Activated CD8-positive, alpha-beta memory T cell treated with anti-CD3 and anti-CD28 coated beads for 1 hour (primary cell): ENCODE measurements around the gene C1QTNF3.

Experiments
- DNase-seq, 2 donors: peaks; one replicate each; pipeline ENCODE4 v3.0.0-alpha.2; 2020; ENCODE audit warnings: low read depth in 1 of 2; ENCODE audit errors: extremely low read depth in 1 of 2

Gene C1QTNF3

DNA sequence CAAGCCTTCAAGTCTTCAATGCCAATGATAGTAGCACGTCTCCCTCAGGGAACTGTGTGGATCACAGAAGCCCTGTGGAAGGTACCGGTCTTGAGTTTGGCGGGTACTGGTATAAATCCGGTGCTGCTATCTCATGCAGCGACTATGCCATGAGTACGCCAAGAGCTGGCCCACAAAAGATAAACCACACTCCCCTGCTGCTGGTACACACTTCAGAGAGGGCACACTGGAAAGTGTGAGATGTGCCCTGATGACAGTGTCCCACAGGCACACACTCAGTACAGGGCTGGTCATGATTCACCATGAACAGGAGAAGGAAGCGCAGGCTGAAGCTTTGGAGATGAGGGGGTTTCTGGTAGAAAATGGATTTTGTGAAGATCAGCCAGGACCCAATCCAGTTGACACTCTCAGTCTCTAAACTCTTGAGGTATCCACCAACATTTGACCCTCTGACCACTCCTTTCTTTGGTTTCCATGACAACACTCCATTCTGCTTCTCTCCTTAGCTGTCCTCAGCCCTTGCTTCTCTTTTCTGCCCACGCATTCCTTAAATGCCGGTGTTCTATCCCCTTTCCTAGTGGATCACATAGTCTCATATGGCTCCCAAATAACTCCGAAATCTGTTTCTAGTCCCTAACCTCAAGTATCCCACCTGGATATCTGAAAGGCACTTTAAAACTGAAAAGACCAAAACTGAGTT is 40.2 kb downstream of the C1QTNF3 start:
- no peak for DNase-seq

DNA sequence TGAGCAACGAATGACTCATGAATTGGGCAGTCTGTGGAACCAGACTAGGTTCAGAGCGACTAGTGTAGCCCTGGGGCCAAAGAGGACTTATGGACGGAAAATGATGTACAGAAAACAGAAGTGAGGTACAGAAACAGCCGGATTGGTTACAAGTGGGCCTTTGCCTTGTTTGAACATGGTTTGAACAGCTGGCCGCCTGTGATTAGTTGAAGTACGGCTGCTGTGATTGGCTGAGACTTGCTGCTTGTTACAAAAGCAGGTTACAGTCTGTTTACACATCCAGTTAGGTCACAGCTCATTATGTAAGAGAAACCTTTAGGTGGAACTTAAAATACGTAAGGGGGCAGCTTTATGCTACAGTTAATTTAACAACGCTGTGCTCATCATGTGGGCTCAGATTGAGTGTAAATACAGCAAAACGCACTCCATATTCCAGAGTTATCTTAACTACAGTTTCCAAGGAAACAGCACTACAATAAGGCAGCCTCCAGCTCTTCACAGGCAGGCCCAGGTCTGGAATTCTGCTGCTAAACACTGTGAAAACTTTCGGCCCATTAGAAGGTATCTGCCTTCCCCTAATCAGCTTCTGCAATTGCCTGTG is 41.7 kb downstream of the C1QTNF3 start:
- no peak for DNase-seq

DNA sequence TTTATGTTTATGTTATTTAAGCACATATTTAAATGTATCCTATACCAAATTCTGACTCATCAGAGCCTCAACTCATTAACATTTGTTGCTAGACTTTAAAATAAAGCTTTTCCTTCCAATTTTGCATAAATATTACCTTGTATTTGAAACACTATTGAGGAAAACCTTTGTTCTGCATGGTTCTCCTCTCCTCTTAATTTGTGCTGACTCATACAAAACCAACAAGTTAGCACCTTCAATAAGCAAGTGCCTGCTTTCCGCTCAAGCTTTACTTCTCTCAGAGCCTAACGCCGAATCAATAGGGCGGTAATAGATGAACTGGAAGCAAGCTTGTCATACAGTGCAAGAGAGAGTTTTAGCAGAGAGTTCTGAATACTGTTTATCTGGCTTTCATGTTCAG is 43.0 kb downstream of the C1QTNF3 start:
- no peak for DNase-seq

DNA sequence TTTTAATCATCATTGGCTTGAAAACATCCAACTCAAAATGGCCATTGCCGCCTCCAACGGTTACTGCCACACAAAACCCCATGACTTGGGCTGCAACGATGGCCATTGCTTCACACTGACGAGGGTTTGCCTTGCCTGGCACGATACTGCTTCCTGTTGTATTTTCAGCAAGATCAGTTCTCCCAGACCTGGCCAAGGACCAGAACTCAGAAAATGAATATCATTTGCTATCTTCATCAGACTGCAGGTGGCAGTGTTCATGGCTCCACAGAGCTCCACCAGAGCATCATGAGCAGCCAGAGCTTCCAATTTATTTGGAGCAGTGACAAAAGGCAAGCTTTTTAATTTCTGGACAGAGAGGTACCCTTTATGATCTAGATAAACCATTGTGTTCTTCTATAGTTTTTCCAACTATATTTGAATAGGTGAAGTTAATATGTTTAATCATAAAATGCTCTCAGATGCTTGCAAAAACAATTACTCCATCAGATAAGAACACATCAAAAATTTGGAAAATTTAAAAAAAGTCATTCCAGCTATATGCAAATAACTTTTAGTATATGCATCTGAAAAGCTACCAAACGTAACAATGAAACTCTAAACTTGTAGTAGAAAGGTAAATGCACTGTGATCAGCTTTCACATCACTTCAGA is 45.6 kb downstream of the C1QTNF3 start:
- no peak for DNase-seq

DNA sequence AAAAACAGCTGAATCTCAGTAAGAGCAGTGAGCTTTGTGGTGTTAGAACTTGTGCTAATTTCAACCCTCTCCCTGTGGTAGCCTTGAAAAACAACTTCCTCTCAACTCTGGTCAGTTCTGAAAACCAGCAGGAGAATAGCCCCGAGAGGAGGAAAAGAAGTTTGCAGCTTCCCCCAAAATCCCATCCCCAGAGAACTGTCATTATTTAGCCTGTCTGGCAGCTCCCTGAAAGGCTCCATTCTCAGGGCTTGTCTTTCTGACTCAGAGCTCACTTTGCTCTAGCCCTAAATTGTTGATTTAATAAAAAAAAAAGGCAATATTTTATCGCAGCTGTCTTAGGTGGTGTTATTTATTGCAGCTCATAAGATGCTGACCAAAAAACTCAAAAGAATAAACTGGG is 47.1 kb downstream of the C1QTNF3 start:
- DNase-seq = no peak

DNA sequence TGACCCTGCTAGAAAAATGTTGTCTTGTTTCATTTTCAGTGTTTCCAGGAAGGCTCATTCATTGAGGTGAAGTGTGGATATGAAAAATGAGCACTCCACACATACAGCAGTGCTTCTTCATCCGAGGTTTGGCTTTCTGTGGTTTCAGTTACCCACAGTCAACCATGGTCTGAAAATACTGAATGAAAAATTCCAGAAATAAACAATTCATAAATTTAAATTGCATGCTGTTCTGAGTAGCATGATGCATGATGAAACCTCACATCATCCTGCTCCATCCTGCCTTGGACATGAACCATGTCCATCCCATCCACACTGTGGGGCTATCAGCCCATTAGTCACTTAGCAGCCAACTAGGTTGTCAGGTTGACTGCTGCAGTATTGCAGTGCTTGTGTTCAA is 48.2 kb downstream of the C1QTNF3 start:
- no peak for DNase-seq

DNA sequence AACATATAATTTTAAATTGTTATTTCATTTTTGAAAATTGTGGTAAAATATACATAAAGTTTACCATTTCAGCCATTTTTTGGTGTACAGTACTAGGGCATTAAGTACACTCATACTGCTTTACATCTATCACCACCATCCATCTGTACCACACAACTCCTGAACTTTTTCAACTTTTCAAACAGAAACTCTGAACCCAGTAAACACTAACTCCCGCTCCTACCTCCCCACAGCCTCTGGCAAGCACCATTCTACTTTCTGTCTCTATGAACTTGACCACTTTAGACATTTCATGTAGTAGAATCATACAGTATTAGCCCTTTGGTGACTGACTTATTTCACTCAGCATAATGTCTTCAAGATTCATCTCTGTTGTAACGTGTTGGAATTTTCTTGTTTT is 50.1 kb downstream of the C1QTNF3 start:
- DNase-seq = no peak

DNA sequence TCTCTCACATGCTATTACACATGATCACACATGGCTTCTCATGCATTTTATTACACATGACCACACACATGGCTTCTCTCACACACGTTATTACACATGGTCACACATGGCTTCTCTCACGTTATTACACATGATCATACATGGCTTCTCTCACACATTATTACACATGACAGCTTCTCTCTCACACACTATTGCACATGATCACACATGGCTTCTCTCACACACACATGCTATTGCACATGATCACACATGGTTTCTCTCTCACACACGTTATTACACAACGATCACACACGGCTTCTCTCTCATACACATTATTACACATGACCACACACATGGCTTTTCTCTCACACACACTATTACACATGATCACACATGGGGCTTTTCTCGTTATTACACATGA is 57.6 kb downstream of the C1QTNF3 start:
- no peak for DNase-seq

DNA sequence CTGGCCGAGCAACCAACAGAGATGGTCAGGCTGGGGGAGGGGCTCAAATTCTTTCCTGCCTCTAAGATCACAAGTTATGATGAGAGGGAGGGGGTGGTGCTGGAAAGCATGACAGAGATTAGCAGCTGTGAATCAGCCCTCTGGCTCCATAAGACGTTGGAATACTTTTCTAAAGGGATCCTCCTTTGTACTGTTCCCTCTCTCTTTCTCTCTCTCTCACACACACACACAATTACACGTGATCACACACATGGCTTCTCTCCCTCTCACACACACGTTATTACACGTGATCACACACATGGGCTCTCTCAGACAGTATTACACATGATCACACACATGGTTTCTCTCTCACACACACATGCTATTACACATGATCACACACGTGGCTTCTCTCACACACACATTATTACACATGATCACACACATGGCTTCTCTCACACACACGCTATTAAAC is 58.3 kb downstream of the C1QTNF3 start, which contains the start of gene SLC45A2:
SLC45A2 (minus strand) TSS at position 23 of the 454 bp plus-strand sequence. CDS start 110 bp downstream, outside the sequence.
- no peak for DNase-seq

DNA sequence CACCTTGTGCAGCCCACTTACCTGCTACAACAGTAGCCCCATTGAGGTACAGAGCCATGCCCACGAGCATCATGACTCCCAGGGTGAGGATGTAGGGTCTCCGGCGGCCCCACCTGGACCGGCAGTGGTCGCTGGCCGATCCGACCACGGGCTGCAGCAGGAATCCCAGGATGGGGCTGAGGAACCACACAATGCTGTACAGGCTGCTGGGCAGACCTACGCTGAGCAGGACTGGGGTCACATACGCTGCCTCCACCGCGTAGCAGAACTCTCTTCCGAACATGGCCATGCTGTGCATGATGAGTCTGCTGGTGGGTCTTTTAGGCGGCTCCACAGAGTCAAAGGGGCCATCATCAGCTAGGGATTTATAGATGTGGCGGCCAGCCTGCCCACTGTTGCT is 58.8 kb downstream of the C1QTNF3 start:
- DNase-seq = no peak

DNA sequence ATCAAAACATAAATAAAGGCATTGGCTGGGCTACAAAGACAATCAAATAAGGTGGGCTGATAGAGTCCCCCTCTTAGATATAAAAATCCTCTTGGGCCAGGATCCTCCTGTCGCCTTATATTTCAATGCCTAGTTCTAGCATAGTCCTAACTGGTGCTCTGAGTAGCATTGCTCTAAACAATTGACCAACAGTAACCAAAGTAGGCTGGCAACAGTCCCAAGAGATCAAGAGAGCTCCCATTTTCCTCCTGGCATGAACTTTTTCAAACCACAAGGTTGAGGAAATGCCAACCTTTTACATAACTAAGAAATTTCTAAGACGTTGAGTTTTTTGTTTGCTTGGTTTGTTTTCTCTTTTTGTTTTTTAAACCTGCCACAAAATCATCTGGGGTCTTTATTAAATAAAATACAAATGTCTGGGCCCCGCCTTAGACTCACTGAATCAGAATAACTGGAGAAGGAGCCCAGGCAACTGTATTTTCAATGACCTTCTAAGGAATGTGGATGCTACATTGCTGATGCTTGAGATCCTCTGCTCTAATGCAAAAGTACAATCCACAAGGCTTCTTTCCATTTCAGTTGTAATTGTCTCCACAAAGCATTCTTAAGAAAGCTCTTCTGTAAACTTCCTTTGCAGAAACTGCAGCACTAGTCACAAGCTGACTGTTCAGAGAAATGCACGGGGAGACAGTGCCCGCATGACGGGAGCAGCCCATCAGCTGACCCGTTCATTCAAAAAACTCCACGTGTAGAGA is 61.4 kb downstream of the C1QTNF3 start:
- DNase-seq = no peak

DNA sequence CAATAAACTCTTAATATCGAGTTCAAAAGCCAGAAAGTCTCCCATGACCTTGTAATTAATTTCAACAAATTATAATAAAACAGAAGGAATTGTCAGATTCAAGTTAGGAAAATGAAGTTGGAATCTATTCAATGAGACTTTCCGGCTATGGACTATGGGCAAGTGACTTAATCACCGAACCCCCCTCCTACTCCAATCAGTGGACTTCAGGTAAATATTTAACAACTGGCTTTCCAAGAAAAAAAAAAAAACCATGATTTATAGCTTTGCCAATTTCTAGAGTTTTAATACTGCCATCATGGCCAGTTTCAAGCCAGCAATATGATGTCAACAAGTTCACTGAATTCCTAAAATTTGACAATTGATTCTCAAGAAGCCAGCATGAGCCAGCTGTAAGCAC is 63.0 kb downstream of the C1QTNF3 start:
- DNase-seq = no peak

DNA sequence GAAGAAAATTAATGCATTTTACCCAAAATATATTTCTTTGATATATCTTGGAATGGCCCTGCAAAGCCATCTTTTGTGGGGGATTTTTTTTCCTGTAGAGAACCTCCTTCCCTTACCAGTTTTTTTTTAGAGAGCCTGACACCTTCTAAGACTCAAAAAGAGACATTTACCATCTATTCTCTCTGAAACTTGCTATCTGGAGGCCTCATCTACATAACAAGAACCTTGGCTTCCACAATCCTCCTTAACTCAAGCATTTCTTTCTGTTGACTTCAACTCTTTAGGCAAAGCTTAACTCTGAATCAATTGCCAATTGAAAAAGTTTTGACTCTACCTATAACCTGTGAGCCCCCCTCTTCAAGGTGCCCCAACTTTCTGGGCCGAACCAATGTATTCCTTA is 64.7 kb downstream of the C1QTNF3 start:
- no peak for DNase-seq

DNA sequence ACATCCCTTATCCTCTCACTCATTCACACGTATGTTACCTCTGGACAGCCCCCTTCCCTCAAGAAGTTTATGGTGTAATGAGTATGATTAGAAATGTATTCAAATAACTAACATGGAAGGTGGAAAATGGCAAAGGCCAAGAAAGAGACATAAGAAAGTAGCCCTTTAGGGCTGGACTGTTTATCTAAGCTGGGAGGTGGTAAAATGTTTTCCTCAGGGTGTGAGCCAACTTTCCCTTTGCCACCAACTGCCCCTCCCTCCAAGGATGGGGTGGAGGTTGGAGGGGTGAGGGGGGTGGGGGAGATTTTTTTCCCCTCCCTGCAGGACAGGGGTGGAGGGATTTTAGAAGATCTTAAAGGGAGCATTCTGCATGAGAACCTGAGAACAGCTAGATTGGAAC is 66.7 kb downstream of the C1QTNF3 start:
- no peak for DNase-seq

DNA sequence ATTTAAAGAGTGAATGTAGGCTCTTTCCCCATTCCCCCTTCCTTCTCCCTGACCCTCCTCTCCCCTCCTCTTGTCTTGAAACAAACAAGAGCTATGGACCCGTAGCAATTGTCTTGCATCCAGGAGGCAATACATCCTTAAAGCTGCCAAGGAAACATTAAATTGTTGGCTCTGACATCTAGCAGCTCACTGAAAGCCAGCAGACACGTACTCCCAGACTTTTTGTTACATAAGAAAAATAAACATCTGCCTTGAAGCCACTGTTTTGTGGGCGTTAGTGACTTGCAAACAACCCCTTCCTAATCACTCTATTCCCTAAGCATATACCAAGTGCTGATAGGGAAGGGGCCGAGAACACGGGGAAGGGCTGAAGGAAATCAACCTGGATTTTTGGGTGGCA is 67.2 kb downstream of the C1QTNF3 start:
- no peak for DNase-seq

DNA sequence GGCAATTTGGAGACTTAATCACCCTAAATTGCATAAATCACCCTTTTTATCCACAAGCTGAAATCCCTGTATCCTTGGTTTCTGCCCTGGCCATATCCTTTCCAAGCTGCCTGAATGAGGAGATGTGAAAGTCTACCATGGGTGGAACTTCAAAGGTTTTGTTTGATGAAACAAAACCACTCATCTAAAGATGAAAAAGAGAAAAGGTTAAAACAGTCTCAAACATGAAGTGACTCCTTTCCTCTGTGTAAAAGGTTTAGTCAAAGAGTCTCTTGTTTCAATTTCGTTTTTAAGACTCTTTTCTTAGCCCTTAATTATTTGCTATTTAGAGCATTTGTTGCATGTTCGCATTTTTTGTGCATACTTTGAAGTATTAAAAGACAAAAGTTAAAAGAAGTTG is 69.7 kb downstream of the C1QTNF3 start:
- no peak for DNase-seq

DNA sequence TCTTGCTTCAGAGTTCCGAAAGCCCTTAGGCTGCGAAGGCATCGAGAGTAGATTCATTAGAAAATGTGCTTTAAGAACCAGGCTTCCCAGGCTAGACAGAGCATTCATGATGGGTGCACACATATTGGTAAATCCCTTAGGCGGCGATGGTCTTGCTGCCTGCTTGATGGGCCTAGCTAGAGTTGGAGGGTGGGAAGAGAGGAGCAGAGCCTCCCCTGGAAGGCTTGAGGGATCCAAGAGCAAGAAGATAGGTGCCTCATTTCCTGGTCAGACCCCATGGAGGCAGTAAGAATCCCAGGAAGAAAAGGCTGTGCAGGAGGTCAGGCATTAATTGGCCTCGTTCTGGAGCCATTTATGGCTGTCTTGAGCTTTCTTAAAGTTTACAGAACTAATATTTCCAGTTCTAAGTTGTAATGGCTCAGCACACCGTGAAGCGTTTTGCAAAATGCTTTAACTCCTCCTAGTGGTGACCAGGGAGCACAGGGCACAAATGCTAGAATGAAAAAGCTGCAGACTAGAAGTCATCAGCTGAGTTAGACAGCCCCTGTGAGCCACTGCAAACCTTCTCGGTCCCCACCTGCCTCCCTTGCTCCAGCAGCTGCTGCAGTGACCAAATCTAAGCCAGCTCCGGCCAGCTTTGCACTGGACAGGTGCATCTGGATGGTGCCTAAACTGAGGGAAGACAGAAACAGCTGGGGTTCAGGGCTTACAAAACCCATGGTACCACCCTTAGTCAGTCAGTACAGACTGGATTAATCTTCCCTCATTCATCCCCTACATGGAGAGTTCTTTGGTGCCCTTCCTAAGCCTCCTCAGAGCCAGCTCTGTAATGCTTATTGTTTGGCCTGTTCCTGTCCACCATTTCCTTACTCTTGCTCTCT is 73.2 kb downstream of the C1QTNF3 start:
- DNase-seq = no peak

DNA sequence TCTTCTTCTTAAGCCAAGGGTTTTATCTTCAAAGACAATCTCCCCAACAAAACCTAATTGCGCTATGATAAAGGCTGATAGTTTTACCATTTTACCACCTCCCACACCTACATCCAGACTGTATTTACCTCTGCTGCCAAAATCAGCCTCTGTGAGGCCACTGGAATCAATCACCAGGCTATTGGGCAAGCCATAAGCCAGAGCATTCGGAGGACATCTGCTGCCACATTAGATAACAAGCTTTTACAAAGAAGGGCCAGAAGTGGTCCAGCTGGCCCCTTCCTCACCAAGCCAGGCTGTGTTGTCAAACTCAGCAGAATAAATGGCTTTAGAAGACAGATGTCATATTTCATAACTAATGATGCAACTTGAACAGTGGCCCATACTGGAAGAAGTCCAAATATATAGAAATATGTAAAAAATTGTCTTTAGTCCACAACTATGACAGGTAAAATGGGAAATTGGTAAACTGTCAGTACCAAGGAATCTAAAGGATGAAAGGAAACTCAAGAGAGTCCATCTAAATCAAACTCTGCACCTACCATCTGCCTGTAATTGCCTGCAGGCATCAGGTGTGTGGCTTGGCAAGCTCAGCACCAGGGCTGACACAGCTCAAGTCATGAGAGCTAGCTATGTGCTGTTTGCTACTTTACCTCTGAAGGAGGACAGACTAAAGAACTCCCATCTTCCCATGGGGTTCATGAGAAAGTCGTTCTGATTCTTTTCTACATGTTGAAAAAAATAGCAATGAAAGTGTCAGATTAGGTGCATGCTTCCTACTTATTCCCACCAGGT is 74.6 kb downstream of the C1QTNF3 start:
- DNase-seq = no peak
